HG03039 (cell line): Measurements from ENCODE around the gene COX4I1.

ENCODE experiments used
- ATAC-seq: cut with Tn5 transposase; IDR thresholded peaks from one replicate; pipeline ENCODE4 v1.9.1; 2021; ENCODE audit warnings: mild to moderate bottlenecking, moderate library complexity; ENCODE audit not compliant: unreplicated experiment

COX4I1 gene

GRCh38 chr16:85854935-85855334 is 55.4 kb downstream of the COX4I1 start:
- ATAC-seq, result no peak

DNA sequence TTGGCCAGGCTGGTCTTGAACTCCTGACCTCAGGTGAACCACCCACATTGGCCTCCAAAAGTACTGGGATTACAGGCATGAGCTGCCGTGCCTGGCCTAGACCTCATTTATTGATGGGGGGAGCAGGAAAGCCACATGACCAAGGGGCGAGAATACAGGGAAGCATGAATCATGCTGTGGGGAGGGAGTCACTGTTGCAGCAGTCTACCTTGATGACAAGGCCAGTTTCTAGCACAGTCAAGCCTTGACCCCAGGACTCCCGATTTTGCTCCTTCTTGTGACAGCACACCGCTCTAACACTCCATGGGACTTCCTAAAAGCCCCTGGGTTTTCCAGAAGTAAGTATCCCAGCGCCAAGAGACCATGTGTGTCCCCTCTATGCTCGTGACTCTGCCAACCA is 56.6 kb downstream of the COX4I1 start:
- ATAC-seq, result no peak

DNA sequence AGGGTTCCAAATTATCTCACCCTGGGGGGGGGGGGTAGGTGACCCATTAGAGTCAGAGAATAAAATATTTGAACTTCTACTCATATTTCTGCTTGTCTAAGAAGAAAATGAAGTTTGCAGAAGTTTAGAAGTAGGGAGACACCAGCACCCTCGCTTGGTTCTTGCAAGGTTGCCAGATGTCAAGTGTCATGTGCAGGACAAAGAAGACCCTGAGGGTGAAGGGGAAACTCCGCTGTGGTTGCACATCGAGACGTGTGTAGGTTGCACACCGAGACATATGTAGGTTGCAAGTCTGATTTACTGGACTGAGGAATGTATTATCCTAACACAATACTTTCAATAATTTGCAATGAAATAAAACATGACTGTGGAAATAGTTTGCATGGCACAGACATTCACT is 57.1 kb downstream of the COX4I1 start:
- ATAC-seq, result no peak
